CD14-positive monocyte (primary cell): ENCODE results near the gene HES7. TPM values are rescaled to one million over a fixed set of nuclear protein-coding genes. Genes with fewer than 3 reads are reported as not detected.

Experiments
- DNase-seq, 3 donors: peaks; one replicate each; pipeline ENCODE4 v3.0.0-alpha.2; 2011 to 2022
- H2AFZ ChIP-seq: 2 replicates; pipeline ENCODE4 v1.6.0; 2012; ENCODE audit warnings: mild to moderate bottlenecking, low read depth, low read length, inconsistent platforms; ENCODE audit not compliant: insufficient read depth, poor library complexity, severe bottlenecking
- H3K27ac ChIP-seq, 2 donors: 1 replicate in 1 of 2; 2 replicates in 1 of 2; pipeline ENCODE4 v1.5.1; 2012 to 2013; ENCODE audit warnings: low read length in 2 of 2, control low read depth in 1 of 2, inconsistent platforms in 1 of 2, low read depth in 1 of 2, mild to moderate bottlenecking in 1 of 2
- H3K27me3 ChIP-seq, 2 donors: one replicate each; pipeline versions ENCODE4 v1.6.0 to v1.6.1; 2011 to 2013; ENCODE audit warnings: low read length in 2 of 2; ENCODE audit not compliant: control insufficient read depth in 2 of 2, insufficient read depth in 2 of 2
- H3K36me3 ChIP-seq, 2 donors: replicated peaks in 1 of 2; 1 replicate in 1 of 2; 2 replicates in 1 of 2; pipeline versions ENCODE4 v1.5.1 to v1.6.1; 2012 to 2013; ENCODE audit warnings: low read length in 2 of 2, control low read depth in 1 of 2, inconsistent platforms in 1 of 2, mild to moderate bottlenecking in 1 of 2; ENCODE audit not compliant: insufficient read depth in 2 of 2, control insufficient read depth in 1 of 2
- H3K4me1 ChIP-seq, 2 donors: 1 replicate in 1 of 2; 2 replicates in 1 of 2; pipeline versions ENCODE4 v1.5.1 to v1.6.1; 2012 to 2013; ENCODE audit warnings: low read length in 2 of 2, control low read depth in 1 of 2, inconsistent platforms in 1 of 2, mild to moderate bottlenecking in 1 of 2, moderate library complexity in 1 of 2; ENCODE audit not compliant: insufficient read depth in 2 of 2, control insufficient read depth in 1 of 2
- H3K4me2 ChIP-seq: replicated peaks from 2 replicates; pipeline ENCODE3; 2012; ENCODE audit warnings: low read length, moderate library complexity, mild to moderate bottlenecking; ENCODE audit not compliant: poor library complexity, severe bottlenecking; ENCODE audit errors: extremely low read depth
- H3K4me3 ChIP-seq, 3 experiments: fragments of 200-600 bp in 1 of 3; sonication (generic) in 1 of 3; replicated peaks in 1 of 3; 1 replicate in 2 of 3; 2 replicates in 1 of 3; pipeline ENCODE4 v1.5.1; 2011 to 2013; ENCODE audit warnings: low read length in 3 of 3, mild to moderate bottlenecking in 3 of 3, control low read depth in 2 of 3, low read depth in 2 of 3, inconsistent platforms in 1 of 3, moderate library complexity in 1 of 3
- H3K79me2 ChIP-seq: 2 replicates; pipeline ENCODE4 v1.6.0; 2012; ENCODE audit warnings: mild to moderate bottlenecking, control low read depth, inconsistent platforms, low read length, moderate library complexity; ENCODE audit not compliant: insufficient read depth
- H3K9ac ChIP-seq: 2 replicates; pipeline ENCODE4 v1.6.0; 2017; ENCODE audit warnings: low read length, mild to moderate bottlenecking; ENCODE audit not compliant: insufficient read depth, poor library complexity, severe bottlenecking
- H3K9me3 ChIP-seq, 2 donors: replicated peaks in 1 of 2; 1 replicate in 1 of 2; 2 replicates in 1 of 2; pipeline versions ENCODE4 v1.5.1 to v1.6.1; 2012 to 2013; ENCODE audit warnings: low read length in 2 of 2, control low read depth in 1 of 2; ENCODE audit not compliant: control insufficient read depth in 1 of 2, insufficient read depth in 1 of 2
- H4K20me1 ChIP-seq: 2 replicates; pipeline ENCODE4 v1.6.0; 2012; ENCODE audit warnings: mild to moderate bottlenecking, low read length, control low read depth, moderate library complexity; ENCODE audit not compliant: insufficient read depth
- H3K27ac Mint-ChIP-seq, 7 donors: one replicate each; pipeline ENCODE4 v1.8.0; 2020; ENCODE audit warnings: mild to moderate bottlenecking in 7 of 7, mixed read lengths in 7 of 7, moderate library complexity in 6 of 7, inconsistent platforms in 2 of 7
- H3K27me3 Mint-ChIP-seq, 3 donors: one replicate each; pipeline ENCODE4 v1.8.0; 2021 to 2022; ENCODE audit warnings: low read depth in 3 of 3, mild to moderate bottlenecking in 3 of 3, mixed read lengths in 3 of 3, moderate library complexity in 3 of 3, inconsistent platforms in 1 of 3
- H3K36me3 Mint-ChIP-seq, 2 donors: one replicate each; pipeline ENCODE4 v1.8.0; 2020; ENCODE audit warnings: mixed read lengths in 2 of 2, inconsistent platforms in 1 of 2, mild to moderate bottlenecking in 1 of 2
- H3K4me1 Mint-ChIP-seq: one replicate; pipeline ENCODE4 v1.8.0; 2020; ENCODE audit warnings: mild to moderate bottlenecking, mixed read lengths
- H3K4me3 Mint-ChIP-seq, 2 donors: one replicate each; pipeline ENCODE4 v1.8.0; 2020; ENCODE audit warnings: mild to moderate bottlenecking in 2 of 2, mixed read lengths in 2 of 2, moderate library complexity in 1 of 2
- H3K9me3 Mint-ChIP-seq, 7 donors: one replicate each; pipeline ENCODE4 v1.8.0; 2020 to 2022; ENCODE audit warnings: mixed read lengths in 7 of 7, mild to moderate bottlenecking in 6 of 7, moderate library complexity in 6 of 7, inconsistent platforms in 2 of 7
- CTCF ChIP-seq: fragments of 200-600 bp; IDR thresholded peaks from one replicate; pipeline ENCODE4 v1.8.0; 2022; ENCODE audit warnings: antibody characterized with exemption, mild to moderate bottlenecking
- WGBS: methylation state at CpG from one replicate; pipeline ENCODE4 v1.1.5; 2013; ENCODE audit warnings: missing lambda C conversion rate; ENCODE audit not compliant: insufficient coverage; 5-methylcytosine and 5-hydroxymethylcytosine counted together
- intact Hi-C, 2 donors: fragments of 100-400 bp; cut with micrococcal nuclease; formaldehyde crosslinking; loops; one replicate each; pipeline versions ENCODE4 v1.15.0 to v1.15.1; 2023
- polyA plus RNA-seq, 3 donors: library from polyadenylated mRNA; depleted of rRNA in 1 of 3; unstranded in 2 of 3; stranded (reverse) in 1 of 3; fragments of 300-500 nt in 2 of 3; fragments of >200 nt in 1 of 3; fragmentation: Illumina TruSeq in 2 of 3; gene quantifications; 1 replicate in 2 of 3; 2 replicates in 1 of 3; pipeline ENCODE4 v1.2.3, GENCODE V29; 2012 to 2021

Gene HES7
- polyA plus RNA-seq, 3 donors = not detected

GRCh38 chr17:8155231-8155995, 31.5 kb upstream of the HES7 start:
- H3K79me2 ChIP-seq = peaks cover 27% of the 10 kb centered on the region
- H2AFZ ChIP-seq = no peak overlapping the region
- intact Hi-C loops = loop anchor here (5.0 to 10.0 kb wide), 3 partner anchors 33 to 321 kb away; partner anchors contain the start of genes HES7 (in 1 of the 2) and KDM6B (in 1 of the 2)
- H3K4me2 ChIP-seq = peak overlapping the region; percentile 97
- Mint-ChIP-seq H3K4me1 (peaks cover 47% of the 10 kb centered on the region), H3K36me3 (peaks cover 28 to 31% of the 10 kb centered on the region in 2 donors), H3K9me3 (peaks cover 0 to 4% (median 0%) of the 10 kb centered on the region in 7 donors), H3K27me3 (peaks cover 0 to 5% (median 0%) of the 10 kb centered on the region in 3 donors), H3K4me3 (peak overlapping the region in 1 of 2 donors; percentile 69), H3K27ac (no peak overlapping the region)
- H3K9me3 ChIP-seq = no peaks in the 10 kb centered on the region
- 60% methylated on average over 13 of the region's 14 CpGs for WGBS
- peak overlapping the region; percentile 89 to 99 for H3K27ac ChIP-seq
- no peak for DNase-seq
- H3K4me3 ChIP-seq = peak overlapping the region; percentile 65 to 100 (median 88)
- peak overlapping the region; percentile 89 for H3K9ac ChIP-seq
- peaks cover 47% of the 10 kb centered on the region for H4K20me1 ChIP-seq
- H3K4me1 ChIP-seq = peaks cover 61 to 93% of the 10 kb centered on the region in 2 donors
- no peak for TF ChIP-seq CTCF
- H3K36me3 ChIP-seq = peaks cover 10 to 15% of the 10 kb centered on the region in 2 donors
- no peaks in the 10 kb centered on the region for H3K27me3 ChIP-seq

GRCh38 chr17:8154608-8155155, 30.8 kb upstream of the HES7 start:
- peak overlapping the region; percentile 83 to 99 for H3K27ac ChIP-seq
- Mint-ChIP-seq H3K4me3 (peak overlapping the region in 1 of 2 donors; percentile 69), H3K36me3 (peaks cover 28 to 32% of the 10 kb centered on the region in 2 donors), H3K27me3 (peaks cover 0 to 7% (median 0%) of the 10 kb centered on the region in 3 donors), H3K4me1 (peaks cover 41% of the 10 kb centered on the region), H3K9me3 (peaks cover 0 to 4% (median 0%) of the 10 kb centered on the region in 7 donors), H3K27ac (no peak overlapping the region)
- peaks cover 11 to 16% of the 10 kb centered on the region in 2 donors for H3K36me3 ChIP-seq
- peak overlapping the region; percentile 97 for H3K4me2 ChIP-seq
- H3K9me3 ChIP-seq = no peaks in the 10 kb centered on the region
- H4K20me1 ChIP-seq = peaks cover 54% of the 10 kb centered on the region
- no peak overlapping the region for H2AFZ ChIP-seq
- peak overlapping the region; percentile 89 for H3K9ac ChIP-seq
- WGBS = 100% methylated on average over 1 of the region's 11 CpGs
- DNase-seq = no peak
- H3K4me1 ChIP-seq = peaks cover 63 to 90% of the 10 kb centered on the region in 2 donors
- H3K4me3 ChIP-seq = peak overlapping the region; percentile 65 to 100 (median 88)
- TF ChIP-seq CTCF = no peak
- no peaks in the 10 kb centered on the region for H3K27me3 ChIP-seq
- intact Hi-C loops = loop anchor here (5.0 to 10.0 kb wide), 4 partner anchors 32 to 320 kb away; partner anchors contain the start of genes HES7 (in 1 of the 2) and KDM6B (in 1 of the 2)
- peaks cover 31% of the 10 kb centered on the region for H3K79me2 ChIP-seq
